Activated T-helper 9 cell treated with anti-CD3 and anti-CD28 coated beads, Interleukin-2, amount 50 U/mL, for 16 hours (primary cell): Measurements from ENCODE around the gene MSX1.

Experiments used
- DNase-seq: peaks from one replicate; pipeline ENCODE4 v3.0.0-alpha.2; 2020; ENCODE audit warnings: low read depth

Gene MSX1

GRCh38 chr4:4841156-4841555, 18.3 kb upstream of the MSX1 start:
- DNase-seq, result no peak

GRCh38 chr4:4842476-4843441, 16.7 kb upstream of the MSX1 start:
- no peak for DNase-seq

- DNase-seq, result no peak
These were observed 15.7 kb upstream of the MSX1 start for GRCh38 chr4:4843635-4844291.

GRCh38 chr4:4845027-4845426, 14.4 kb upstream of the MSX1 start:
- DNase-seq, result no peak

- DNase-seq, result no peak
These were observed 12.5 kb upstream of the MSX1 start for GRCh38 chr4:4847011-4847410.

GRCh38 chr4:4848540-4848939, 10.9 kb upstream of the MSX1 start:
- no peak for DNase-seq

GRCh38 chr4:4849106-4849505, 10.4 kb upstream of the MSX1 start:
- DNase-seq, result no peak

DNA sequence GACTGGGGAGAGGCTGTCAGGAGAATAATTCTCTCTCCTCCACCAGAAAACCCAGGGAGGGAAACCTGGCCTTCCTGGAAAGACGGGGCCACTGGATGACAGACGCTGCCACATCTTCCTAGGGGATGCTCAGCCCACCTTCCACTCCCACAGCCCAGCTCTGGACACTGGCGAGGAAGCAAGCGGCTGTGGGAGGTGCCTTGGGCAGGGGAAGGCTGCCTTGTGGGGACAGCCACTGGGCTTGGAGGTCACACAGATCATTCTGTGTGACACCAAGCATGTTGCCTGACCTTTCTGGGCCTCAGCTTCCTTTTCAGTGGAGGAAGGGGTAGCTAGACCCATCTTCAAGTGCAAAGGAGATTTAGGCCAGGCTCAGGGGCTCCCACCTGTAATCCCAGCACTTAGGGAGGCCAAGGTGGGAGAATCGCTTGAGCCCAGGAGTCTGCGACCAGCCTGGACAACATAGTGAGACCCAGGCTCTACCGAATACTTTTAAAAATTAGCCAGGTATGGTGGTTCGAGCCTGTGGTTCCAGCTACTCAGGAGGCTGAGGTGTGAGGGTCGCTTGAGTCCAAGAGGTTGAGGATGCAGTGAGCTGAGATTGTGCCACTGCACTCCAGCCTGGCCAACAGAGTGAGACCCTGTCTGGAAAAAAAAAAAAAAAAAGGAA, 9.8 kb upstream of the MSX1 start:
- DNase-seq, result no peak

DNA sequence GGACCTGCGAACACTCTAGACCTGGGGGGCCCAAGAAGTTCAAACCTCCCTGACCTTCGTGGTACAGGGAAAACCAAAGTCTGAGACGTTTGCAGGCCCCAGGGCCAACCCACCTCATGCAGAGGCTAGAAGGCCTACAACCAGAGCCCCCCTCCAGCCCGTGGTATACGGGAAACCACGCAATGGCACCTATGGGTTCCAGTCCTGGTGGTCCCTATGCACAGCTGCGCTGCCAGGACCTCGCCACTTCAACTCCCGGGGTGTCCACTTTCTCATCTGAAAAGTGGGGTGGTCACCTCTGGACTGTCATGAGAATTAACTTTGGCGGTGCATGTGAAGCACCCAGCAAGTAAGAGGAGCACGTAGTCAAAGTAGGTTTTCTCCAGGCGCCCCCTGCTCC, 8.4 kb upstream of the MSX1 start:
- no peak for DNase-seq

- DNase-seq, result no peak
These were observed 7.6 kb upstream of the MSX1 start for GRCh38 chr4:4851906-4852305.

GRCh38 chr4:4852591-4853362, 6.7 kb upstream of the MSX1 start:
- DNase-seq, result no peak

GRCh38 chr4:4853371-4853823, 6.1 kb upstream of the MSX1 start:
- no peak for DNase-seq

DNA sequence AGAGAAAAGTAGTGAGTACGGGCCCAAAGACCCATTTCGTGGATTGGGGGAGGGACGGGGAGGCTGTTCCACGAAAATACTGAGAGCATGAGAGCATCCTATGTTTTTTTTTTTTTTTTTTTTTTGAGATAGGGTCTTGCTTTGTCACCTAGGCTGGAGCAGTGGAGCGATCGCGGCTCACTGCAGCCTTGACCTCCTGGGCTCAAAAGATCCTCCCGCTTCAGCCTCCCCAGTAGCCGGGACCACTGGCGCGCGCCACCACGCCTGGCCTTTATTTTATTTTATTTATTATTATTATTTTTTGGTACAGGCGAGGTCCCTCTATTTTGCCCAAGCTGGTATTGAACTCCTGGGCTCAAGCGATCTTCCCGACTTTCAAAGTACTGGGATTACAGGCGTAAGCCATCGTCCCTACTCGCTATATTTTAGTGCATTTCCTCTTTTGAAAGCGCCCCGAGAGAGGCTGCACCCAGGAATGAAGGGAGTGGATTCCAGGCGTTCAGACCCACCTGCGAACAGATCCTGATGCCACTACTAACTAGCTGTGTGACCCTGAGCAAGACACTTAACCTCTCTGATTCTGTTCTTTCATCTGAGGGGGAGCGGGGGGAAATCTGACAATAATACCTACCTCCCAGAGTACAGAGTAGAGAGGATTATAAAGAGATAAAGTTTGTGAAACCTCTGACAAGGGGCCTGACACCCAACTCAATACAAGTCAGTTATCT, 5.4 kb upstream of the MSX1 start:
- DNase-seq, result no peak

GRCh38 chr4:4854649-4855295, 4.7 kb upstream of the MSX1 start:
- DNase-seq, result no peak

DNA sequence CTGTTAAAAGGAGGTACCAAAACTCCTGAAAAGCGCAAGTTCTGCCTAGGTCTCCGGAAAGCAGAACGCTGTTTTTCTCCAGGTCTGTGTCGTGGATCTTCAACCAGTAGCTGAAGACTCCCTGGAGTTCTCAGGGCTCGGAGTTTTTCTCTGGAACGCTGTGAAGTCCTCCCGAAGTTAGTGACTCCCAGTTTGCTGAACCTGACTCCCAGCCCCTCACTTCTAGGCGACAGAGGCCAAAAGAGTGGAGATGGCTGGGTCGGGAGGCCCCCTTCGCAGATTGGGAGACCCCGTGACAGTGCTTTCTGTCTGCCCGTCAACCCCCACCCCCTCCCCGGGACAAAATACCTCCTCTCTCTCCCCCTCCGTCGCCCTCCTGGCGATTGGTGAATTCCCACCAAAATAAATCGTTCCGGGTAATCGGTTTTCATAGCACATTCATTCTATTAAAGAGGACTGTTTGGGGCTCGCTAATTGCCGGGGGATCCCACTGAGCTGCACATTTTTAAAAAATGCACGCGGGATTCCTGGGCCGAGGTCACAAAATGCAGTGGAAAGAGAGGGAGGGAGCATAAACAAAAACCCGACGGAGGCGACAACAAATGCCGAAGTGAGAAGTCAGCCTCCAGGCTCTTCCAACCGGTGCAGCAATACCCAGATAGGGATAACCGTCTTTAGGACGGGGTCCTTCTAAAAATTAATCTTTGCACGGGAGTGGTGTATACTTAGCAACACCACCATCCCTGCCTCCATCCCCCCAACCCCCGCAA, 4.0 kb upstream of the MSX1 start:
- no peak for DNase-seq

DNA sequence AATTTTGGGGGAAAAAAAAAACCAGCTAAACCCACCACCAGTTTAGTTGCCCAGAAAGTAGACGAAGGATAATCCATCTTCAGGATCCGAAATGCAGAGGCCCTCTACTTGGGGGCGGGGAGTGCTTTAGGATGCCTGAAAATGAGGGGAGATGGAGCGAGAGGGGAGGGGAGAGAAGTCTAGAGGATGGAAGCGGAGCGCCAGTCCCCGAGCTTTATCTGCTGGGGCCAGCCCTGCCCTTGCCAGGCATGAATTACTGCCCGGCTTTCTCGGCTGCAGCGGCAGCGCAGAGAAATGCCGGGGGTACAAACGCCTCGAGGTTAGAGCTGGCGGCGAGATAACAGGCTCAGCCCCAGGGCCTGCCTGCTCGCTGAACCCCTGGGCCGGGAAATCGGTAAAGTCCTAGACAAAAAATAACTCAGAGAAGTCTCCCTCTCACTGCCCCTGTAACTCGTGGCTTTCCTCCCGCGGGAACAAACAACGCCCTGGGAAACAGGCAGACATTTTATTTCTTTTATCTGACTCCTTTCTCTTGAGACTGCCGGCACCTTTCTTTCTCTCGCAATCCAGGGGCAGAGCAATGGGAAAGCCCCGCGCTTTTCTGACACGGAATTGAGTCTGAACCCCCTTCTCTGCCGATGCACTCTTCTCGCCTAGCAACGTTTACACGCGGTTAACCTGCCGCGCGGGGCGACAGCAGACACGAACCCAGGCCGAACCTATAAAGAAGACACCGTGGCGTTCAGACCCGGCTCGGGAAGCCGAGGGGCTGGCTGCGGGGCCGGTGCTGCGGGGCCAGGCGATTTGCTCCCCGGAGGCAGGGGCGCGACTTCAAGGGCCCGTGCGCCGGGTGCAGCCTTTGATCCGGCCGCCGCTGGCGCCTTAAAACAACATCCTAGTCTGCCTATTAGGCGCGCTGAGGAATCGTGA, 3.1 kb upstream of the MSX1 start:
- DNase-seq, result no peak

GRCh38 chr4:4857001-4857808, 2.3 kb upstream of the MSX1 start:
- no peak for DNase-seq
